Common myeloid progenitor, CD34-positive (primary cell): ENCODE data around the gene NUP210.

Source experiments
- CTCF ChIA-PET: fragments of 350-600 bp; sonication (Branson Sonifier 250); formaldehyde crosslinking; loops from one replicate; lab custom pipeline; 2021; ENCODE audit warnings: antibody characterized with exemption; lab: Charles Lee
- POLR2A ChIA-PET: fragments of 350-600 bp; sonication (Branson Sonifier 250); formaldehyde crosslinking; loops from one replicate; lab custom pipeline; 2021; ENCODE audit warnings: antibody characterized with exemption; lab: Charles Lee
- DNase-seq, 3 donors: peaks; one replicate each; pipeline versions ENCODE4 v3.0.0 to v3.0.0-alpha.2; 2013
- H3K27ac ChIP-seq, 2 experiments: 1 replicate in 1 of 2; 2 replicates in 1 of 2; pipeline ENCODE4 v1.7.0; 2013; ENCODE audit warnings: inconsistent platforms in 2 of 2, low read length in 2 of 2, mild to moderate bottlenecking in 2 of 2, low read depth in 1 of 2, moderate library complexity in 1 of 2; ENCODE audit not compliant: severe bottlenecking in 2 of 2, insufficient read depth in 1 of 2, poor library complexity in 1 of 2
- H3K27me3 ChIP-seq, 5 experiments: replicated peaks in 2 of 5; 1 replicate in 3 of 5; 2 replicates in 2 of 5; pipeline versions ENCODE4 v1.6.1 to v1.7.0; 2013; ENCODE audit warnings: low read length in 4 of 5, mild to moderate bottlenecking in 2 of 5, moderate library complexity in 2 of 5, inconsistent platforms in 1 of 5; ENCODE audit not compliant: insufficient read depth in 5 of 5, control insufficient read depth in 4 of 5
- H3K36me3 ChIP-seq, 4 experiments: 1 replicate in 2 of 4; 2 replicates in 2 of 4; pipeline versions ENCODE4 v1.6.1 to v1.7.0; 2013; ENCODE audit warnings: low read length in 3 of 4, control low read depth in 1 of 4, mild to moderate bottlenecking in 1 of 4; ENCODE audit not compliant: control insufficient read depth in 4 of 4, insufficient read depth in 4 of 4
- H3K4me1 ChIP-seq, 4 experiments: 1 replicate in 3 of 4; 2 replicates in 1 of 4; pipeline versions ENCODE4 v1.6.1 to v1.7.1; 2013; ENCODE audit warnings: low read length in 3 of 4, mild to moderate bottlenecking in 3 of 4, control low read depth in 1 of 4, inconsistent platforms in 1 of 4, moderate library complexity in 1 of 4; ENCODE audit not compliant: control insufficient read depth in 4 of 4, insufficient read depth in 4 of 4; ENCODE audit errors: control extremely low read depth in 1 of 4
- H3K4me3 ChIP-seq, 7 experiments: 1 replicate in 4 of 7; 2 replicates in 3 of 7; pipeline versions ENCODE4 v1.5.1 to v1.7.0; 2013; ENCODE audit warnings: mild to moderate bottlenecking in 7 of 7, low read length in 6 of 7, moderate library complexity in 6 of 7, inconsistent platforms in 2 of 7, low read depth in 2 of 7, control low read depth in 1 of 7; ENCODE audit not compliant: insufficient read depth in 4 of 7, control insufficient read depth in 1 of 7; ENCODE audit errors: extremely low read depth in 1 of 7
- H3K9me3 ChIP-seq, 5 experiments: 1 replicate in 4 of 5; 2 replicates in 1 of 5; pipeline versions ENCODE4 v1.6.1 to v1.7.1; 2013; ENCODE audit warnings: low read length in 4 of 5, mild to moderate bottlenecking in 2 of 5, inconsistent platforms in 1 of 5, low read depth in 1 of 5, moderate library complexity in 1 of 5; ENCODE audit not compliant: control insufficient read depth in 4 of 5, insufficient read depth in 2 of 5; ENCODE audit errors: control extremely low read depth in 1 of 5
- WGBS: methylation state at CpG from one replicate; pipeline ENCODE4 v1.1.5; 2013; ENCODE audit not compliant: insufficient coverage; 5-methylcytosine and 5-hydroxymethylcytosine counted together

Gene NUP210

DNA sequence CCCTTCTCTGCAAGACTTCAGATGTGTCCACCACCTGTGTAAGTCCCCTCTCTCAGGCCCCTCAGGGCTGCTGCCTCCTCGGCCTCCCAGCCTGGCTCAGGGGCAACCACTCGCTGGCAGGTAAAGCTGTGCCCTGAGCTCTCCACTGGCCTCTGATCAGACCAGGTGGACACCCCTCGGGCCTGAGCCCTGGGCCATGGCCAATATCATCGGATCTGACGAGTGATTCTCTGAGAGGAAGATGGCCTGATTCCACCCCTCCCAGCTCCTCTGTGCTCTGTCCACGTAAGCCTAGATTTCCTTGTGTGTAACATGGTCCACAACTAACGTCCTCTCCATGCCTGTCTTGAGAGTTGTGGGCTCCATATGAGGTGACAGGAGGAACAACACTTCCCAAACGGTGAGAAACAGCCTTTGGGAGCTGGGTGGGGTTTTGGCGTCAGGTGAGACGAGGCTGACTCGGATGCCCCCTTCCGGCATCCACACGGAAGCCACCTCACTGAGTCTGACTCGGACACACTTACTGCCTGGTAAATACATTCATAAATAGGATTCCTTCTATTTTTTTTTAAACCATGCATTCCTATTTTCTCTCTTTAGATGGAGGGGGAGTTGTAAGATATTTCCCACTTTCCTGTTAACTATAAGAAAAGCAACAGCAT lies 86.8 kb downstream of the NUP210 start:
- H3K4me3 ChIP-seq: no peak overlapping the region
- ChIA-PET CTCF (interaction anchor here (0.6 to 3.1 kb wide), 2 partner anchors 12 to 118 kb away, joined by 4 to 10 read pairs; no protein-coding TSS in a partner anchor), POLR2A (interaction anchor here (0.7 kb wide), 1 partner anchor 230 kb away, joined by 3 read pairs; no protein-coding TSS in a partner anchor)
- no peaks in the 10 kb centered on the region for H3K4me1 ChIP-seq
- no peak for DNase-seq
- no peaks in the 10 kb centered on the region for H3K27me3 ChIP-seq
- no peaks in the 10 kb centered on the region for H3K9me3 ChIP-seq
- H3K36me3 ChIP-seq: peaks cover 29 to 99% (median 85%) of the 10 kb centered on the region in 4 experiments
- no peak overlapping the region for H3K27ac ChIP-seq
- WGBS: 97% methylated on average over 12 of the region's 14 CpGs

DNA sequence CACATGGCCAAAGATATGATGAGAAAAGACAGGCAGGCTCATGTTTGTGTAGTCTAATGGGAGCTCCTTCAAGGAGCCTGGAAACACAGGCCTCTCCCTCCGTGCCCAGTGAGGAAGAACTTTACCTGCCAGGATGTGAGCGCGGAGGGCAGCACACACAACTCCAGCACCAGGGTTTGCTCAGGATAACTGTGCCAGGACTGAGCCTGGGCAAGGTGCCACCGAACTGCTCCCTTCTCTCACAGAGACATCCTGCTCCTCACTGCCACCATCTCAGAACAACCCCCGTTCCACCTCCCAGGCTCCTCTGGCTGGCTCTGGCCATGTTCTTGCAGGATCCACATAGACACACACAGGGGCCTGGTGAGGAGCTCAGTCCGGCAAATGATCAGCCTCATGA lies 87.4 kb downstream of the NUP210 start:
- H3K9me3 ChIP-seq: no peaks in the 10 kb centered on the region
- H3K36me3 ChIP-seq: peaks cover 29 to 99% (median 86%) of the 10 kb centered on the region in 4 experiments
- DNase-seq: no peak
- H3K4me1 ChIP-seq: no peaks in the 10 kb centered on the region
- POLR2A ChIA-PET: interaction anchor here (0.7 kb wide), 1 partner anchor 230 kb away, joined by 3 read pairs; no protein-coding TSS in a partner anchor
- CTCF ChIA-PET: no interaction called here
- 98% methylated on average over 6 of the region's 6 CpGs for WGBS
- H3K27me3 ChIP-seq: no peaks in the 10 kb centered on the region
- no peak overlapping the region for H3K4me3 ChIP-seq
- no peak overlapping the region for H3K27ac ChIP-seq

DNA sequence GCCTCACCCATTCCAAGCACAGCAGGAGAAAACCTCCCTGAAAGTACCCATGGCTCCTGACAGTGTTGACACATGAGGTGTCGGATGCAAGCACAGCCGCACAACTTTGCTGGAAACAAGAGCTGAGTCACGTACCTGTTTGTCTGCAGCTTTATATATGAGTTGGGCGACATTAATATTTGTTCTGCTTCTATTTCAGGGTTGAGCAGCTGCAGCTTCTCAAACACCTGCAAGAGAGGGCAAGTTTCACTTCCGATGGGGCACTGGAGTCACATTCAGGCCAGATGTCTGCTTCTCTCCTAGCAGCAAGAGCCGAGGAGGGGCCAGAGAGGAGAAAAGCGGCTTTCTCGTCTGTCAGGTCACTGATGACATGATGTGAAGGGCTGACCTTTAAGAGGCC lies 88.0 kb downstream of the NUP210 start:
- H3K27ac ChIP-seq: no peak overlapping the region
- H3K4me1 ChIP-seq: no peaks in the 10 kb centered on the region
- WGBS: 95% methylated on average over 7 of the region's 8 CpGs
- no peak overlapping the region for H3K4me3 ChIP-seq
- ChIA-PET POLR2A (no interaction called here), CTCF (interaction anchor here (0.9 to 1.2 kb wide), 3 partner anchors 11 to 127 kb away, joined by 3 read pairs; no protein-coding TSS in a partner anchor)
- DNase-seq: peak in 1 of 3 donors; percentile 8
- peaks cover 27 to 99% (median 87%) of the 10 kb centered on the region in 4 experiments for H3K36me3 ChIP-seq
- H3K9me3 ChIP-seq: no peaks in the 10 kb centered on the region
- no peaks in the 10 kb centered on the region for H3K27me3 ChIP-seq

DNA sequence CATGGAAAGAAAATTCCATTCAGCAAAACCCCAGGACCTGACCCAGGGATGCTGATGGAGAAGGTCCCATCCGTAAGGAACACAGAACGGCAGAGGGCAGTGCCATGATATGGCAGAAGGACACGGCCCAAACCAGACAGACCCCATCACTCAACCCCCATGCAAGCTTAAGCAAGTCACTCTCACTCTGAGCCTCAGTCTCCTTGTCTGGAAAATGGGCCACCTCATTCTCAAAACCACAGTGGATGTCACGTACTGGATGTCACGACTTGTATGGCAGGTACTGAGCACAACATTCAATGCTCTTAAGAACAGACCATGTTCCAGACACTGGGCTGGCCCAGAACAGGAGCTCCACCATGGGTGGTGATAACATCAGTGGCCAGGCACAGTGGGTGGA lies 90.4 kb downstream of the NUP210 start:
- Histone ChIP-seq H3K4me3 (no peak overlapping the region), H3K27ac (no peak overlapping the region), H3K36me3 (peaks cover 18 to 99% (median 86%) of the 10 kb centered on the region in 4 experiments), H3K9me3 (no peaks in the 10 kb centered on the region), H3K4me1 (no peaks in the 10 kb centered on the region), H3K27me3 (no peaks in the 10 kb centered on the region)
- no peak for DNase-seq
- CTCF ChIA-PET: interaction anchor here (1.2 to 1.4 kb wide), 3 partner anchors 14 to 29 kb away, joined by 3 to 4 read pairs (median 3); no protein-coding TSS in a partner anchor
- POLR2A ChIA-PET: no interaction called here
- WGBS: 100% methylated on average over 5 of the region's 5 CpGs

DNA sequence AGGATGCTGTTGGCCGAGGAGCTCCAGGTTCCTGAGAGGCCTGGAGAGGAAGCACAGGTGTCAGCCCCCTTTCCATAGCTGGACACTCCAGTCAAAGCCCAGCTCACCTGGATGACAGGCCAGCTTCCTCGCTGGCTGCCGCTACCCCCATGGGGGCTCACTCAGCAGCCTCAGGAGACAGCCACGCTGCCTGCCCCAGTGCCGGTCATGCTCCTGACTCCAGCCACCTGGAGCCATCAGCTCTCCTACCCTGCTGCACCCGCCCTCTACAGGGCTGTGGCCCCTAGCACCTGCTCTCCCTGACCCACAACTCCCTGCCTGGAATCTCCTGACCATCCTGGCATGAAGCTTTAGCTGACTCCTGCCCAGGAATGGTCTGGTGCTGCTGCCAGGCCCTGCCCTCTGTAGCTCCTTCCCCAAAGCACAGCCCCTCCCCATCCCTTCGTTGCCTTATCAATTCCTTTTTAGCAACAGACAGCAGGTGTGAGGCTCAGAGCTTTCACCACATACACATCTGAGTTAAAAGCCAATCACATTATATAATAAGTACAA lies 94.2 kb downstream of the NUP210 start:
- DNase-seq: no peak
- Histone ChIP-seq H3K9me3 (no peaks in the 10 kb centered on the region), H3K4me1 (no peaks in the 10 kb centered on the region), H3K4me3 (no peak overlapping the region), H3K27me3 (no peaks in the 10 kb centered on the region), H3K27ac (no peak overlapping the region), H3K36me3 (peaks cover 35 to 100% (median 87%) of the 10 kb centered on the region in 4 experiments)
- POLR2A ChIA-PET: no interaction called here
- WGBS: 81% methylated on average over 7 of the region's 7 CpGs
- CTCF ChIA-PET: interaction anchor here (0.9 to 2.9 kb wide), 4 partner anchors 17 to 127 kb away, joined by 3 to 14 read pairs (median 5); no protein-coding TSS in a partner anchor

DNA sequence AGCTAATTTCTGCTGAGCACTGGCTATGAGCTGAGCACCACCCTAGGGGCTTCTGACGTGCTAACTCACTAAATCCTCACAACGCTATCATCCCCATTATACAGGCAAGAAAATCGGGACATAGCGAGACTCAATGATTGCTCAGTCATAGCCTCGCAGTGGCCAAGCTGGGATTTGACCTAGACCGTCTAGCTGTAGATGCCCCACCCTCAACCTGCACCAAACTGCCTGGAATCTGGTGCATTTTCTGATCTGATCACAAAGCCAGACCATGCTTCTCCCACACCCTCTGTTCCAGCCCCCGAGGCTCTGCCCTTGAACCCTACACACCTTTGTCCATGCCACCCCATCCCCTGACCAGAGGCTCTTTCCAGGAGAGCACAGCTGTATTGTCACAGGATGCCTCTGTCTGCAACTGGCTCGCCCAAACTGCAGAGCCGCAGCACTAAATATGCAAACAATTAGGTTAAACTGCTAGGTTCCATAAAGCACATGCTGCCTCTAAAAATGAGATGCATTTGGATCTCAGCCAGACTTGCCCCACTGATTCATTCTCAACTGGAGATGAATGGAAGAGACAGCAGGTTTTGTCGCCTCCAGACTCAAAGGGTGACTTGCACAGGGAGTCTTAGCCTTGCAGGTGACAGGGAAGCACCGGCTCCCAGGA lies 95.2 kb downstream of the NUP210 start:
- POLR2A ChIA-PET: no interaction called here
- 100% methylated on average over 8 of the region's 11 CpGs for WGBS

More for the DNA sequence above, 95.2 kb downstream of the NUP210 start:
- H3K9me3 ChIP-seq: no peaks in the 10 kb centered on the region
- CTCF ChIA-PET: interaction anchor here (1.2 to 2.9 kb wide), 4 partner anchors 18 to 128 kb away, joined by 4 to 14 read pairs (median 5); no protein-coding TSS in a partner anchor
- H3K4me3 ChIP-seq: no peak overlapping the region
- H3K27me3 ChIP-seq: no peaks in the 10 kb centered on the region
- no peaks in the 10 kb centered on the region for H3K4me1 ChIP-seq
- H3K36me3 ChIP-seq: peaks cover 26 to 95% (median 84%) of the 10 kb centered on the region in 4 experiments
- H3K27ac ChIP-seq: no peak overlapping the region
- DNase-seq: no peak
